Central memory CD4-positive, alpha-beta T cell (primary cell): ENCODE measurements around the gene RPH3AL.

Experiments
- DNase-seq: peaks from one replicate; pipeline ENCODE4 v3.0.0; 2022

The RPH3AL gene

GRCh38 chr17:353213-353837 lies 718 bp upstream of the RPH3AL start:
- DNase-seq: no peak

- no peak for DNase-seq
Observed at GRCh38 chr17:351875-352420, 659 bp downstream of the RPH3AL start.

DNA sequence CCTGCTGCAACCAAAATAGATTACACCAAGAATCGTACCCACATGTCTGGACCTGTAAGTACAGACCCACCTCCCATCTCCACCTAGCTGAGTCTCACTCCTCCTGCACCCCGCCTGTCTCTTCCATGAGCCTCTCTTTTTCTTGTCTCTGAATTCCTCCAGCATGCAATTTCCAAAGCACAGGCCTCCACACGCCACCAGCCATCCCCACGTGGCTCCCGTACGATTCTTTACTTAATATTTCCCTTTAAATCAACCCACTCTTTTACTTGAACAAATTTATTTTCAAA lies 1.2 kb downstream of the RPH3AL start:
- no peak for DNase-seq

DNA sequence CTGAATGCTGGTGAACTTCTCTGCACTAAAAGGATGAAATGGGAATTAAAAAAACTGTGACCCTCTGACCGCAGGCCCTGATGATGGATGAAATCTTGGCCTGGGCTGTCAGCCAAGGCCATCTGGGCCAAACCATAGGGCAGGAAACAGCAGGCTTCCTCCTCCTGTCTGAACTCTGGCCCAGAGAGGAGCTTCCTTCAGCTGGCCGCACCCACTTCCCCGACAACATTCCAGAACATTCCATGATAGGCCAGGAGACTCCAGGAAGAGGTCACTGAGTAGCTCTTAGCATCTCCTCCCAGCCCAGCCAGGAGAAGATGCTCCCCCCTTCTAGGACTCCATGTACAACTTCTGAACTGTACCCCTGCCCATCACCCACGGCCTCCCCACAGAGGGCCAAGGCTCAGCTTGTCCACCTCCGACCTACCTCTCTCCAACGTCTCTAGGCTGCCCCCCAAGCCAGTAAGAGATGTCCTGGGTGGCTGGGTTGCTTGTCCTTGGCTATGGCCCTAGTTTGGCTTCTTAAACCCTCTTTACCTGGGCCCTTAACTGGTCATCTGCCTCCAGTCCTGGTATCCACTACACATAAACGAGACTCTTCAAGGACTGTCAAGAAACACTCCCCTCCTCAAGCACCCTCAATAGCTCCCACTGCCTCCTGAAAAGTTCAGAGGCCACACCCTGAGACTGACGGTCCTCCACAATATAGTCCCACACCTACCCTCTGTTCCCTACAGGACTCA lies 1.7 kb downstream of the RPH3AL start:
- DNase-seq: no peak

DNA sequence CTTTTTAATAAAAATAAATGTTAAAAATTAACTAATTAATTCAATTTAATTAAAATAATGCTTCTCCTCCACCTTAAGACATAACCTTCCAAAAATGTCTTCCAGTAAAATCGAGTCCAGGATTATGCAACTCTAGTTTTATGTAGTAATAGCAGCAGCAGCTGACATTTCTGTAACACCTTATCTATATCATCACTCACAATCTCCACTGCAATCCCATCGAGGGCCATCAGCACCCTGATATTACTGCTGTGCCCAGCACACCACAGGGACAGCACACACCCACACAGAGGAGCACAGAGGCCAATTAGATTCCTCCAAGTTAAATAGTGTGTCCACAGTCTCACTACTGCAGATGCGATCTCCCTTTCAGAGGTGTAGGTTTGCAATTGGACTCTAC lies 2.9 kb downstream of the RPH3AL start:
- DNase-seq: no peak

- DNase-seq: no peak
Observed at GRCh38 chr17:348692-349425, 3.7 kb downstream of the RPH3AL start.

- DNase-seq: no peak
Observed at GRCh38 chr17:348012-348411, 4.6 kb downstream of the RPH3AL start.

DNA sequence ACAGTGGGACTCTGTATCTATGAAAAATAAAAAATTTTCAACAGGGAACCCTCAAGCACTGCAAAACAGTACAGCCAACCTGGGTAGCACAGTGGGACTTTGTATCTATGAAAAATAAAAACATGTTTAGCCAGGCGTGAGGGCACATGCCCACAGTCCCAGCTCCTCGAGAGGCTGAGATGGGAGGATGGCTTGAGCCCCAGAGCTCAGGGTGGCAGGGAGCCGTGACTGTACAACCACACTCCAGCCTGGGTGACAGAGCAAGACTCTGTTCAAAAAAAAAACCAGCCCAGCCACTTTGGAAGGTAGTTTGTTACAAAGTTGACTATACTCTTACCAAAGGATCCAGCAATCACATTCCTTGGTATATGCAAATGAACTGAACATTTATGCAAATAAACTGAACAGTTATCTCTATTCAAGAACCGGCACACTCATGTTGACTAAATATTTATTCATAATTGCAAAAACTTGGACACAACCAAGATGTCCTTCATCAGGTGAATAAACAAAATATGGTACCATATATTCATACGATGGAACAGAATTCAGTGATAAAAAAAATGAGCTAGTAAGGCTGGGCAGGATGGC lies 5.2 kb downstream of the RPH3AL start:
- no peak for DNase-seq

DNA sequence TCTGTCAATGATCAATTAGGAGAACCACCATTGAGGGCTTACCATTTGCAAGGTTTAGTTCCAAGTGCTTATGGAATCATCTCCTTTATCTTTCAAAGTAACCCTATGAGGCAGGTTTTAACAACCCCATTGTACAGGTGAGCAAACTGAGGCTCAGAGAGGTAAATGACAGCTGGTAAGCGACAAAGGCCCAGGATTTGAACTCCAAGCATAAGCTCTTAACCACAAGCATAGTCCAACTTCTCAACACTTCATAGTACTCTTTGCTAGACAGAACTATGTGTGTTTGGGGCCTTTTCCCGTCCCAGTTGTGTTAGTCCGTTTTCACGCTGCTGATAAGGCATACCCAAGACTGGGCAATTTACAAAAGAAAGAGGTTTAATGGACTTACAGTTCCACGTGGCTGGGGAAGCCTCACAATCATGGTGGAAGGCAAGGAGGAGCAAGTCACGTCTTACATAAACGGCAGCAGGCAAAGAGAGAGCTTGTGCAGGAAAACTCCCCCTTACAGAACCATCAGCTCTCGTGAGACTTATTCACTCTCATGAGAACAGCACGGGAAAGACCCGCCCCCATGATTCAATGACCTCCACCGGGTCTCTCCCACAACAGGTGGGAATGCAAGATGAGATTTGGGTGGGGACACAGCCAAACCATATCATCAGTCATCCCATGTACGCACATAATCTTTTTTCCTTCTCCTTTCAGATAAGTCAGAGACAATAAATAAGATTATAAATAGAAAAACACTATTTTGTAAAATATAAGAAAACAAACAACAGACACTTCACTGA lies 6.4 kb downstream of the RPH3AL start:
- DNase-seq: no peak

DNA sequence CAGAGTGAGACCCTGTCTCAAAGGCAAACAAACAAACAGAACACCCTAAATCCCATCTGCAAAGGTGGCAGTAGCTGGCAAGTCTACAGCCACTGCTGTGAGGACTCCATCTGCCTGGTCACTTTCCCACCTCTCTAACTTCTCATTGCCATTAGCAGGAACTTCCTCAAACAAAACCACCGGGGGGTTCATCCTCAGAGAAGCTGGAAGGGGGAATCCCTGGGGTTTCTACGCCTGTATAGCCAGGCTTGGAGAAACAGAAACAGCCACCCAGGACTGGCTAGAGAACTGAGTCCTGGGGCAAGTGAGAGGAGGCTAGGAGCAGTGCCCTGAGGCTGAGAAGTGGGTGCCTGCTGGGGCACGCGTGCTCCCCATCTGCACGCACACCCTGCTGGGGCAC lies 7.3 kb downstream of the RPH3AL start:
- no peak for DNase-seq

GRCh38 chr17:343875-344752 lies 8.5 kb downstream of the RPH3AL start:
- DNase-seq: no peak

DNA sequence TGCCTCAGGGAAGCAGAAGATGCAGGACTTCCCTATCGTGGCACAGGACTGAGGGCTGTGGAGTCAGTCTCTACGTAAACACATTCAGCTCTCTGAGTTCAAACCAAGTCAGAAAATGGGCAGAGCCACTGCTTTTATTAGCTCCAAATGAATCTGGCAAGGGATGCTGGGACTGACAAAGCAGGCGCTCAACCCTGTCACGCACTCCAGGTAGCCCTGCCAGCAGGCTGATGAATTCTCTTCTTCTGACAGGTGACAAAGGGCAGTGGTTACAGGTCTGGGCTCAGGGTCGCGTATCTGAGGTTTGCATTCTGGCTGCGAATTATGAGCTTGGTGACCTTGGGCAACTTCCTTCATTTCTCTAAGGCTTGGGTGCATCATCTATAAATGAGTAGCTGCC lies 9.4 kb downstream of the RPH3AL start:
- DNase-seq: no peak

- no peak for DNase-seq
Observed at GRCh38 chr17:340074-340473, 12.5 kb downstream of the RPH3AL start.

GRCh38 chr17:339193-340061 lies 13.2 kb downstream of the RPH3AL start:
- DNase-seq: no peak

DNA sequence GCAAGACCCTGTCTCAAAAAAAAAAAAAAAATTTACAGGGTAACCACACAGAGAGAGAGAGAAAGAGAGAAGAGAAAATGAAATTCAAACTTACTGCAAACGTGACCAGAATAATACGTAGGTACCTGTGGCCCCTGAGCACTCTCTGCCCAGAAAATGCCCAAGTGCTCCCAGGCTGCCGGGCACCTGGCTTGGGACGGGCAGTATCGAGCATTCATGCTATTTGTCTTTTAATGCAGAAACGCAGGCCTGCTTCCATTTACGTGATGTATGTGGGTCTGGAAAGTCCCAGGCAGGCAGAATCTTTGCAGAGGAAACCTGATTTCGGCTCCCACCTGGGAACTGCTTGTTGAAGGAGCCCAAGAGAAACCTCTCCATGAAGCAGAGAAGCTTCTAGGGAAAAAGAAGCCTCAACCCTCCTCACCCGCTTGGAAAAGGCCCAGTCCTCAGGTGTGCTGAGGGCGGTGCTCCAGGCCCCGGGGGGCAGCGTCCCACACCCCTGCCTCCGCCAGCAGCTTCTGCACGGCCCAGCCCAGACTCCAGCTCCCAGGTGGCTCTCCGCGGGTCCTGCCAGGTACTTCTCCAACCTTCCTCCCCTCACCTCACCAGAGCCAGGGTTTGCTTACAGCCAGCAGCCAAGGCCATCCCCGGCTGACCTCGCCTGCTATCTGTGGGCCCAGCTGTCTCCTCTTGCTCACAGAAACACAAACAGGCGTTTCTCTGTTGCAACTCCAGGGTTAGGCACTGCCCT lies 14.0 kb downstream of the RPH3AL start:
- no peak for DNase-seq

DNA sequence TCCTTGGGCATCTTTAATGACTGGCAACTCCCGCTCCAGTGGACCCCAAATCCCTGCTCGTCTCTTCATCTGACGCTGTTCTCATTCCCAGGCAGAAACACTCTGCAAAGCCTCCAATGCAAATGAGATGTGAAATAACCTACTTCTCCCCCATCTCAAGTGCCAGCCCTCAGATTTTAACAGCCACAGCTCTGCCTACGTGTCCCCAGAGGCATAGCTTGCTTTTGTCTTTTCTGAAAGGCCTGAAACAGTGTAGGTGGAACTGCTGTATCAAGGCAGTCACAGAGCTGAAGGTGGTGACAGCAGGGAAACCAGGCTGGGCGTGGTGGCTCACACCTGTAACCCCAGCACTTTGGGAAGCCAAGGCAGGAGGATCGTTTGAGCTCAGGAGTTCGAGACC lies 14.7 kb downstream of the RPH3AL start:
- no peak for DNase-seq

DNA sequence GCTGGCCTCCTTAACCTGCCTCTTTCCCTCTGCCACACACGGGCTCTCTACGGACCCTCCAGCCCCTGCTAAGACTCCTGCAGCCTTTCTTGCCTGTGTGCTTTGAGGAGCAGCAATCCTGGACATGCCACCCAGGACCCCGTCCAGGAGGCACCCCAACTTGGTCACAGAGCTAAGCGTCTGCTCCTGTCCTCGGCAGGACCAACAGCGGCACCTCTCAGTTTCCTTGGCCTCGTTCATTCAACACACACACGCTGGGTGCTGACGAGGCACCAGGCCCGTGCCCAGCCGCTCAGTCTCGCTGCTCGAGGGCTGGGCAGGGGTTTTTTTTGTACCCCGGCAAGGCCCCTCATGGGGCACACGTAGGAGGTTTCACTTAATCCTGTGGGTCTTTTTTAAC lies 15.2 kb downstream of the RPH3AL start:
- DNase-seq: no peak

- DNase-seq: no peak
Observed at GRCh38 chr17:337022-337420, 15.6 kb downstream of the RPH3AL start.

- DNase-seq: peak; percentile 53
Observed at GRCh38 chr17:336110-337021, 16.2 kb downstream of the RPH3AL start.
